Activated CD8-positive, alpha-beta memory T cell treated with anti-CD3 and anti-CD28 coated beads, Interleukin-2, amount 50 U/mL, for 4 hours (primary cell): ENCODE measurements around the gene GRIK3.

Experiments
- DNase-seq: peaks from one replicate; pipeline ENCODE4 v3.0.0-alpha.2; 2020

Gene GRIK3

DNA sequence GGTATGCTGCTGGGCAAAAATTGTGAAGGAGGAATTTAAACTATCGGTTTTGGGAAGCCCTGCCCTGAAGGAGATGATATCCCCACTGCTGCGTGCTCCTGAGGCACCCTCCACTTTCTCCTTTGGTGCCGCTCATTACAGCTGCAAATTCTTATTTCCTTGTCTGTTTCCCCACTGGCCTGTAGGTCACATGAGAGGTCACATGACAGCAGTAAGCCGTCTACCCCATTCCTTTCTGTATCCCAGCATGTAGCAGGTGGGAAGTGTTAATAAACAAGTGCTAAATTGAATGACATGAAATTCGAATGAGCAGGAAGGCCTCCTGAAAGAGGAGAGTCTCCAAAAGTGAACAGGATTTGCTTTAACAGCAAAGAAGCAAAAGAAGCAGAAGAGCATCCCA is 58.7 kb downstream of the GRIK3 start:
- DNase-seq: no peak

- no peak for DNase-seq
Measured at GRCh38 chr1:36973056-36973455, 61.3 kb downstream of the GRIK3 start.

DNA sequence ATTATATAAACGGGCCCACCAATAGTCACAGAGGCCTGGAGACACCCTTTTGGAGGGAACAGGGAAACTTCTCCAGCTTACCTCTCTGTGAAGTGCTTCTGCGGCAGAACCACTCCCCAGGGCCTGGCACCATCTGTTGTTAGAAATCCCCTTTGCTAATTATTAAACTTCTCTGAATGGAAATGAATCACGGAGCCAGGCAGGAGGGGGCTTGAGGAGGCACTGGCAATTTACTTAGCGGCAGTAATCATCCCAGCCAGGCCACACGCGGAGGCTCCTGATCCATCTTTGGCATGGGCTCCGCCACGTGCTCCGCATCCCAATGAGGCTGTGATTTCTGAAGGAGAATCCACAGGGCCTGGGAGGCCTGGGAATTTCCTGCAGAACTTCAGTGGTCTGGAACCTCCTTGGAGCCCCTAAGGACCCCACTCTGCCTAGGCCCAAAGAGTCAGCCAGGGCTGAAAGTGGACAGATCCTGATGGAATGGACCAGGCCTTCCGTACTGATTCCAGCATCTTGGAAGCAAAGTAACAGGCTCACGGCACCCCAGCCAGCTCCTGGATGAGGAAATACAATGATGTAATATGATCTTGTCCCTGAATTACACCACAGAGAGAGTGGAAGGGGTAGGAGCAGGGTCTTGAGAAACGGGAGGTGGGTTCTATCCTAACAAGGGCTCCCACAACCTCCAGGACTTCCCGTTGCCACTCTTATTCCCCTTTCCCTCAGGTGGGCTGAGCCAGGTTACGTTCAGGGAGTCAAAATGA is 62.3 kb downstream of the GRIK3 start:
- DNase-seq: no peak

GRCh38 chr1:36968730-36969129 is 65.6 kb downstream of the GRIK3 start:
- no peak for DNase-seq

DNA sequence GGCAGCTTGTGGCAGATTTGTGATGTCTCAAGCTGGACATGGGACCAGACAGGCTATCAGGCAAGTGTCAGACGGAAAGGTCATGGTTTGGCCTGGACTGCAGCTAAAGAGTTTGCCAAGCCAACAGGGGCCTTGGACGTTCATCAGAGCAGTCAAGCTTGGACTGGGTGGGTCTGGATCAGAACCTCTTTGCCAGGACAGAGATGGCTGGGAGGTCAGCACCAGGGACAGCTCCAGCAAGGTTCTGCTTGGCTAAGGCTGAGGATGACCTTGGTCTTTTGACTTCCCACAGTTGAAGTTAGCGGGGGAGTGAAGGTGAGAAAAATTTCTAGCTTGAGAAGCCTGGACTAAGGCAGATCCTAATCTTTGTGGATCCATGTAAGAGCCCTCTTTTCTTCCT is 68.1 kb downstream of the GRIK3 start:
- DNase-seq: no peak

- no peak for DNase-seq
Measured at GRCh38 chr1:36965275-36966159, 68.8 kb downstream of the GRIK3 start.

DNA sequence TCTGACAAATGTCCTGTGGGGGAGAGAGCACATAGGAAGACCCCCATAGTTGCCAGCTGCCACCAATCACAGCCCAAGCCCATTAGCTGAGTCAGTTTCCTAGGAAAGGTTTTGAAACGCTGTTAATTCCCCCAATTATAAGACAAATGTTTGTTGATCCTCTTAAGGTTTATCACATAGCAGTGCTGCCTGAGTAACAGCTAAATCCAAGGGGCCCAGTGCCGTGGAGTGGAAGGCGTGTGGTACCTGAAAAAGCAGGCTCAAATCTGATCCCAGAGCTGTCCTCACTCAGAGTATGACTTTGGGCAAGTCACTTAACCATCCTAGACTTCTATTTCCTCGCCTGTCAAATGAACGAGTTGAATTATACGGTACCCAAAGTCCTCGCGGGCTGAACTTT is 69.5 kb downstream of the GRIK3 start:
- DNase-seq: no peak

DNA sequence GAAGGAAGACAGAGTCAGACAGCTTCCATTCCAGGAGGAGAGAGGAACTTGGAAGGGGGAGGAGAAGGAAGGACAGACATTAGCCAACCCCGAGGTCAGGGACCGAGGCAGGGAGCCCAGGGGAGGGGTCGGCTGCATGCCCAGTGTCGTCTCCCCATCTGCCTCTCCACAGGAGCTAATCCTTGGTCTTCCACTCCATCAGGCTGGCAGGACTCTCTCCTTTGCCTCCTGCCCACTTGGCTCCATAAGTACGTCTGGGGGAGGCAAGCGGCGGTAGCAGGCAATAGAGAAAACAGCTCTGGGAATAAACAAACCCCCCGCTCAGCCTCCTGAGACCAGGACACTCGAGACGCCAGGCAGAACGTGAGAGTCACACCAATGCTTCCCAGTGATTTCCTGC is 71.3 kb downstream of the GRIK3 start:
- DNase-seq: no peak

DNA sequence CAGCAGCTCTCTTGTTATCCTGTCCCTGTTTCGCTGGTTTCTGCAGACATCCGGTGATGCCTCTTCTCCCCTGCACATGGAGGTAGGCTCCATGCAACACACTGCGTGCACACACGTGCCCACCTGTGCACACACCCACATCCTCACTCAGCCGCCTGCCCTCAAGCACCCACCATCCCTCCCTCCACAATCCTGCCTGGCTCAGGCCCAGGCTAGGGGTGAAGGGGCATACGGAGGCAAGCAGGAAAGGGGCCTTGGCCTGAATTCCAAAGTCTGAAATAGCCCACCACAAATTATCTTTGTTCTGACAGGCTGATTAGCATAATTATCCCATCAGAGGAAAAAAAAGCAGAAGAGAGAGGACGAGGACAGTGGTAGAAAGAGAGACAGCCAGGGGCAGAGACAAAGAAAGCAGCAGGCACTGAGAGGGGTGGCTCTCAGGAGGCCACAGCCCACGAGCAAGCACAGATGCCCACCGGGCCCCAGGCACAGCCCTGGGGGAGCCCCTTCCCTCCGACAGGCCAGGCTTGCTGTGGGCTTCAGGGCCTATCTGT is 73.2 kb downstream of the GRIK3 start:
- DNase-seq: no peak

DNA sequence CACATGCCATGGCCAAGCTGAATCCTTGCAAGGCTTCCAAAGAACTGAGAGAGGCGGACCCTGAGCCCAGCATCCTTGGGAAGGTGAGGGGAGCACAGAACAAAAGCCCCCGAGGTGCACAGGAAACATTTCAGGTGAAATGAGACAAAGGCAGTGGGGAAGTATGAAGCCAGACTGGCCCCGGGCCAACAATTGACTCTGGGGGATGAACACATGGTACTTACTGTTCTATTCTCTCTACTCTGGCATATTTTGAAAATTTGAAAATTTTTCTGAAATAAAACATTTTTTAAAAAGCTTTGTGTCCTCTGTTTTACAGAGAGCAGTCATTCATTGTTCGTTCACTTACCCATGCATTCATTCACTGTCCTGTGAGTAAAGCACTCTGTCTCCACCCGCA is 77.7 kb downstream of the GRIK3 start:
- no peak for DNase-seq

DNA sequence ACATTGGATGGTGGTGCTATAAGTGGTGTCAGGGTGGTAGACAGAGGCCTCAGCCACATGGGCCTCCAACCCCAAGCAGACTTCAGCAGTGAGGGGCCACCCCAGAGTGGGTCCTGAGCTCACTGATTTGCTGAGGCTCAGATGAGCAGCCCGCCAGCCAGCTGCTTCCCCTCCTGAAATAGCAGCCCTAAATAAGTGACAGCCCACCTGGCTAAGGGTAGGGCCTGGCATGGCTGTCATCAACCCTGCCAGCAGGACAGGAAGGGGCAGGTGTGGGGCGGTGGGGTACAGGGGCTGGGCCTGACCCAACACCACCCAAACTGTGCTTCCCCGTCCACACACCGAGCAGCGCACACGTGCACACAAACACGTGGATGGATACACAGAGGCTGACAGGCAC is 79.3 kb downstream of the GRIK3 start:
- DNase-seq: no peak

DNA sequence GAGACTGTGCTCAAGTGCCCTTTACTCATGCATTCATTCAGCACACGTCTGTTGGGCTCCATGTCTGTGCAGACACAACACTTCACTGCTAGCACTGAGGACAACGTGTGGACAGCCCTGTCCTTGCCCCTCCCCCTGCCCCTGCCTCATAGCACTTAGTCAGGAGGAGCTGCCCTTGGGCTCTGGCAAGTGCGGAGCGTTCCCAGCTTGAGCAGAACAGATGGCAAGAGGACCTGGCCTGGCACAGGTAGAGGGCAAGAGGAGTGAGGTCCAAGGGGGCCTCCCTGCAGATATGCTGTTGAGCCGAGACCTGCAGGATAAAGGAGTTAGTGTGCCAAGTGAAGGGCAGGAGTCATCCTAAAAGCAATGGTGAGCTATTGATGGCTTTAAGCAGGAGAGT is 81.3 kb downstream of the GRIK3 start:
- no peak for DNase-seq

GRCh38 chr1:36951761-36952160 is 82.6 kb downstream of the GRIK3 start:
- DNase-seq: no peak

GRCh38 chr1:36951292-36951750 is 83.0 kb downstream of the GRIK3 start:
- no peak for DNase-seq

DNA sequence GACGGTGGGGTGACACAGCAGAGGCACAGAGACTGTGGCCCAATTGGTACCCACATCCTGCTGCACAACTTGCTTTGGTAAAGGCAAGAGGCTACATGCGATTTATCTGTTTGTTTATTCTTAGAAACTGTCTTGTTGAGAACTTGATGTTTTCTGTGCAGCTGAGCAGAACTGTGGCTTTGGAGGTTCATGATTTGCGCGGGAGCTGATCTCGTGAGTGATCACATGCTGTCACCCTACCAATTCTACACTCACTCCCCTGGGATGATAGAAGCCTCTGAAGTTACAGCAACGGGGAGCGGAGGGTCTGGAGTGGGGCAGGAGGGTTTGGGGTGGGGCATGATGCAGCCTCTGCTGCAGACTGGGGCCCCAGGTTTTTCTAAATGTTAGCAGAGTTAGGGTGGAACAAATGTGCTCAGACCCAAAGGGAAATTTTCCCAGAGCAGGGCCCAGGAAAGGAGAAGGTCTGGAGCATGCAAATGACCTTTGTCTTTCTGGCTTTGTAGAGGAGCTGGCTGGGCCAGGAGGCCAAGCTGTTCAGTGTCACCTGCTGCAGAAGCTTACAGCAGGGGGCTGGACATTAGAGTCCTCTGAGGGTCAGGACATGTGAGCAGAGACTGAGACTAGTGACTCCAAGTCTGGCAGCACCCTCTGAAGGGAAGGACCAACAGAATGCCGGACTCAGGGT is 83.6 kb downstream of the GRIK3 start:
- DNase-seq: no peak

DNA sequence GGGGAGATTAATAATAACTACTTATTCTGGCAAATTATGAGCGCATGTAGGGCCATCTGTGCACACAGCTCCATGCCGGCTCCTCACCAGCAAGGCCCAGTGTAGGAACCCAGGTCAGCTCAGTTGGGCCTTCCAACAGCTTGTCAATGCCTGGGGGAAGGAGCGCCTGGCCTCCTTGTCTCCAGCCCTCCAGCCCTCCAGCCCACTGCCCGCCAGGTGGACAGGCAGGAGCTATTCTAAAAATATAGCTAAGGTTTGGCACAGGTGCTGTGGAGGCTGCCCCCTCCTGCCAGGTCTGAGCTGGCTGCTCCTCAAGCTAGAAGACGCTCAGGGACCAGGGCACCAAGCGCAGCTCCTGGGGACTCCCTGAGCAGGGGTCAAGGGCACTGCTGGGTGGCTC is 85.7 kb downstream of the GRIK3 start:
- DNase-seq: no peak

DNA sequence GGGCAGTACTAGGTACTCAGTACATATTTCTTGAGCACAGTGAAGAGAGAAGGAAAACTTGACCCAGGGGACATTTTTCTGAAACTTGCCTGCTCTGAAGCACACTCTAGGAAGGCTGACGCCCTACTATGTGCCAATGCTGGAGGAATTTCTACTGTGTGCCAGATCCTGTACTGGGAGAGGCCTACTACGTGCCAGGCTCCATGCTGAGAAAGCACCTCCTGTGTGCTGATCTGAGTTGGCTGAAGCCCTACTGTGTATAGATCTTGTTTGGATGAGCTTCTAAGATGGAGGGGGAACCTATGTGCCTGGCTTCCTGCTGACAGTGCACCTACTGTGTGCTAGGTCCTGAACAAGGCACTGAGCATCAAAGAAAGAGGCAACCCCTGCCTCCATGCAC is 86.2 kb downstream of the GRIK3 start:
- DNase-seq: no peak

DNA sequence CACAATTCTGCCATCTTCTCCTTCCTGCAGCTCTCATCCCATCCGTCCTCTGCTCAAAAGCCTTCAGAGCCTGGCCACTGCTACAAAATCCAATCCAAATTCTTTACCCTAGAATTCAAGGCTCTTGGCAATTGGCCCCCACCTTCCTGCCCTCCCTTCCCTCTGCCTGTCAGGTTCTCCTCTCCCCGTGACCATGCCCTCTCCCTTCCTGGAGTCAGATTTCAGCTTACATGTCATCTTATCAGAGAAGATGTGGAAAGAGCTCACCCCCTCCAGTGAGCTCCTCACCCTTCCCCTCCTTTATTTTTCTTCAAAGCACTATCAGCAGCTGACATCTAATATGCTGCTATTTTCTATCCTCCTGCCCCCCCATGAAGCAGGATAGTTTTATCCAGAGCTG is 86.9 kb downstream of the GRIK3 start:
- no peak for DNase-seq

- no peak for DNase-seq
Measured at GRCh38 chr1:36944883-36945282, 89.4 kb downstream of the GRIK3 start.

- no peak for DNase-seq
Measured at GRCh38 chr1:36942148-36942547, 92.2 kb downstream of the GRIK3 start.

DNA sequence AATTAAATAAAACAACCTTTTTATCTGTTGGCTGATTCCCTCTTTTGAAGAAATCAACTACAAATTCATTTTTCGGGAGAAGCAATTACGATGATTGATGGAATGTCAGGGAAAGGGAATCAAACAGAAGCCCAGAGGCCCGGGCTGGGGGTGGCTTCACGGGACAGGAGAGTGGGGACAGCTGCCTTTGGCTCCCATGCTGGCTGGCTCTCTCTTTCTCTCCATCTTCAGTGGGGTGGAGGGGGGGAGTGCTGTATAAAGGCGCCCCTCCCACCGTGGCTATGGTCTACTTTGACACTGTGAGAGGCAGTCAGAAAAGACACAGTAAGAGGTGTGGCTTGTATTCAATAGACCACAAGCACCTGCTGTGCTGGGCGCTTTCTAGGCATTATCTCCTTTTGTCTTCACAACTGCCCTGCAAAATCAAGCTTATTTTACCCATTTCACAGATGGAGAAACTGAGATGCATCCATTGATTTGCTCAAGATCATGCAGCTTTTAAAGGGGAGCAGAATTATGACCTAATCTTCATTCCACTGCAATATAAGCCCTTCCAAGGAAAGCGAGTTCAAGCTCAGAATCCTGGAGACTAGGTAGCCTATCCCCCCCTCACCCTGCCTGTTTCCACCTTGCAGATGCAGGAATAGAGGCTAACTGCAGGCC is 92.9 kb downstream of the GRIK3 start:
- no peak for DNase-seq

- no peak for DNase-seq
Measured at GRCh38 chr1:36938819-36939218, 95.5 kb downstream of the GRIK3 start.

DNA sequence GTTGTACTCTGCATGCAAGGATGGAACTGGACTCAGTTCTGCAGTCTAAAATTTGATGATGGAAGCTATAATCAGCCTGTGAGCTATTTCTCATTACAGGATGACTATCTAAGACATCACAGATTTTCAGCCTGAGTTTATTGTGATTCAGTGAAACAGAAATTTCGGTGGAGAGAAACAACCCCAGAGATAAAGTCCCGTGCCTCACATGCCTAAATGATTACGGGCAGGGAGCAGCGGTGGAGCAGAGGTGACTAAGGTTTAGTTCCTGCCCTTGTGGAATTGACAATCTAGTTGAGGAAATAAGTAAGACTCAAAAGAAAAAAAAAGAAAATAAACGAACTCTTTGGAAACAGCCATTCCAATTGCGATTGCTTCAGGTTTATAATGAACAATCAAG is 96.9 kb downstream of the GRIK3 start:
- DNase-seq: no peak
